ENCODE data around the gene ENGASE.

Gene ENGASE

GRCh38 chr17:79094261-79094660, 19.6 kb downstream of the ENGASE start:
- no peak for DNase-seq (ENCODE audit: low read depth in 2 of 2)

DNA sequence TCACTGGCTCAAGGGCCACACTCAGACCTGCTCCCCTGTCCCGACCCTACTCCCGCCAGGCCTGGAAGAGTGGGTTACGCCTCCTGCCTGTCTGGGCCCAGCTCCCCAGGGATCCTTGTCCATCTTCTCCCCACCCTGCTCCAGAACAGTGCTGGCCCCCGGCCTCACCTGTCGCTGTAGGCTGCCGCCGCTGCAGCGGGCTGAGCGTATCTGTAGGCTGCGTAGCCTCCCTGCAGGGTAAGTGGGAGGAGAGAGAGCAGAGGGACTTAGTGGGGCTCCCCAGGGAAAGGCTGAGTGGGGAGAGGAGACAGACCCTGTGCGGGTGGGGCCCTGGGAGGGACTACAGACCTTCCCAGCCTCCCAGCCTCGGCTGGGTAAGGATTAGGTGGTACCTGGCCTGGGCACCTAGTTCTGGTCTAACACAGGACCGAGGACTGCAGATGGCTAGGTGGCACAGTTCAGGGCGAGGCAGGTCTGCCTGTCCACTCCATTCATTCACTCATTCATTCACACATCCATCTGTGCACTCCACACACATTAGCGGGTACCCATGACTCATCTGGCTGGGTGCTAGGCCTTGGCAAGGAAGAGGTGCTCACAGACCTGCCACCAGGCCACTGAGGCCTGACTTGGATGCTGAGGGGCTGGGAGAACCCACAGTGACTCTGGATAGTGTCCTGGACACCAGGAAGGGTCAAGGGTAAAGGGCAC, 20.9 kb downstream of the ENGASE start:
- DNase-seq (ENCODE audit: low read depth in 2 of 2) = no peak

- DNase-seq (ENCODE audit: low read depth in 2 of 2) = no peak
Measured at GRCh38 chr17:79096477-79096876, 21.9 kb downstream of the ENGASE start.

DNA sequence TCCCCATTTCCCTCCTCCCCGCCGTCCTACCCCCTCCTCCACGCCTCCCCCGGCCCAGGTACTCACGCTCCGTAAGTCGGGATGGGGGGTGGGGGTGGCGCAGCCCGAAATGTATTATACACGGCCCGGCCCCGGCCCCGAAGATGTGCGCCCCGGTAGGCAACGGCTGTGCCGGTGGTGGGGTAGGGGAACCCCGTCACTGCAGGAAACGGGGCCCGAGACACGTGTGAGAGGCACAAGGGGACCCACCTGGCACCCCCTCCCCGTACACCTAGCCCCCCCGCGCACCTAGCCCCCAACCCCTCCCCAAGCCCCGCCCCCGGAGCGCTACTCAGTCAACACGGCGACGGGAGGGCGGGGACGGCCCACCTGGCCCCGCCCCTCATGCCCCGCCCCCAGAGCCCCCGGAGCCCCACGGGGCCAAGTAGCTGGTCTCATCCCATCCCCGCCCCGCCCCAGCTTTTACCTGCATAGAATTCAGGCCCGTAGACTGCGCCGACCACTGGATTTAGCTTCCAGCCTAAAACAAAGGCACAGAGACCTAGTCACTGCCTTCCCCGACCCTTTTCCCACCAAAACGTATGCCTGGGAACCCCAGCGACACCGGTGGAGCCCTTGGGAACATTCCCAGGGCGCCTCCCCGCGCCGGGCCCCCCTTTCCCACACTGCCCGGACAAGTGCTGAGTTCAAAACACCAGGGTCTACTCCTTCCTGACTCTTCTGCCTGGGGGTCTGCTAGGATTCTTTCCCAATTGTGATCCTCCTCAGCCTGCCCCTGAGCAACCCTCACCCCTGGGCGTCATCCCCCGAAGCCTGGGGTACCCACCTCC, 22.8 kb downstream of the ENGASE start:
- no peak for DNase-seq (ENCODE audit: low read depth in 2 of 2)

- DNase-seq (ENCODE audit: low read depth in 2 of 2) = no peak
Measured at GRCh38 chr17:79098282-79098867, 23.8 kb downstream of the ENGASE start.

- no peak for DNase-seq (ENCODE audit: low read depth in 2 of 2)
Measured at GRCh38 chr17:79100405-79100804, 25.8 kb downstream of the ENGASE start.

DNA sequence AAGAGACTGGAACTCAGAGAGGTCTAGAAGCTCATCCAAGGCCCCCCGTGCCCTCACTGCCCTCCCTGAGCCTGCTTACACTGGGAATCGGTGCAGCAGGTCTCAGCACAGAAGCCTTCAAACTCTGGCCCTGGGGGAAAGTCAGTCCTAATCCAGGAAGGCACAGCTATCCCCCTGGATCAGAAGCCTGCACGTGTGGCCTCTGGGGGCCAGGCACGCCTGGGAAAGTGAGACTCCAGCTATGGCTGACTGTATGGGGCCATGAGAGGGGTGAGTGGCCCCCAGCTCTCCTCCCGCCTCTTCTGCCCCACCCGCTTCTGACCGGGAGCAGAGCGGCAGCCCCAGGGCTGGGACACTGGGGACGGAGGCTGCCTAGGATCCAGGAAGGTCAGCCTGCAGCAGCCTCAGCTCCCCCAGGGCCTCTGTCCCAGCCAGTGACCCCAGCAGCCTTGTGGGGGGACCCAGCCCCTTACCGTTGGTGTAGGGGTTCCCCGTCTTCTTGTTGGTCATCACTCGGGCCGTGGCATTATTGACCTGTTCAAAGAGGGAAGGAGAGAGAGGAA, 26.6 kb downstream of the ENGASE start:
- no peak for DNase-seq (ENCODE audit: low read depth in 2 of 2)

DNA sequence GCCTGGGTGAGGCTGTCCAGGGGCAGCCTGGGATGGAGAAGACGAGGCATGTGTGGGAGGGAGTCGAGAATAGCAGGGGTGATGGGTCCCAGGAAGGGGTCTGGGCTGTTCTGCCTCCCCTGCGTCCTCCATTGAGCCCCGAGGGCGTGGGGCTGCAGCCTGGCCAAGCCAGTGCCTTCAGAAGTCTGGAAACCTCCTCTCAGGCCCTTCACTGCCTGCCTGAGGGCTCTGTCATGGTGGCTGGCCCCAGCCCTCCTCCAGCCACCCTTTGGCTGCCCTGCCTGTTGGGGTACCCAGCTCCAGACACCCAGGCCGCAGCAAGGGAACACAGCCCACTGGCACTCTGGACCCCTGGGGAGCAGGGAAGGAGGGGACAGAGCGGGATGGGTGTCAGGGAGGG, 27.6 kb downstream of the ENGASE start:
- no peak for DNase-seq (ENCODE audit: low read depth in 2 of 2)

DNA sequence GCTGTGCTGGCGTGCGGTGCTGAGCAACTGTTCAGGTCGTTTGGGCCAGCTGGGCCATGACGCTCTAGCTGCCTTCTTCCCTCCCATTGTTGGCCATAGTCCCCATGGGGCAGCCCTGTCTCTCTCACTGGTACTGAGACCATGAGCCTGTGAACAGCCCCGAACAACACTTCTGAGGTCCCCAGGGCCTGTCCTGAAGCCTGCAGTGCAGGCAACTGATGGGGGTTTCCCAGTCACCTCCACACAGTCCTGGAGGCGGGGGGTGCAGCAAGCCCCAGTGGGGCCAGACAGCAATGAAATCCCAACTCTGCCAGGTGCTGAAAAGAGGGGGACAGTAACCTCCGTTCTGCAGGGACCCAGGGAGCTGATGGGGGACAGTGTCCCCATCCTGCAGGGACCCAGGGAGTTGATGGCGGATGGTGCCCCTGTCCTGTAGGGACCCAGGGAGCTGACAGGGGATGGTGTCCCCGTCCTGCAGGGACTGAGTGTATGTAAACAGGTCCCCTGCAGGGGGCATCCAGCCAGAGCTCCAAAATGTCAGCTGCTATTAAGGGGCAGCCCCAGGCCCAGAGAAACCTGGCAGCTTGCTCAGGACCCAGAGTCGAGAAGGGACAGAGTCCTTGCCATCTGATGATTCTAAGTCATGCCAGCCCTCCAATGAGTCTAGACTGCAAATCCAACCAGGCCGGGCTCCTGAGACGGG, 30.4 kb downstream of the ENGASE start:
- no peak for DNase-seq (ENCODE audit: low read depth in 2 of 2)

- no peak for DNase-seq (ENCODE audit: low read depth in 2 of 2)
Measured at GRCh38 chr17:79105937-79106336, 31.3 kb downstream of the ENGASE start.

DNA sequence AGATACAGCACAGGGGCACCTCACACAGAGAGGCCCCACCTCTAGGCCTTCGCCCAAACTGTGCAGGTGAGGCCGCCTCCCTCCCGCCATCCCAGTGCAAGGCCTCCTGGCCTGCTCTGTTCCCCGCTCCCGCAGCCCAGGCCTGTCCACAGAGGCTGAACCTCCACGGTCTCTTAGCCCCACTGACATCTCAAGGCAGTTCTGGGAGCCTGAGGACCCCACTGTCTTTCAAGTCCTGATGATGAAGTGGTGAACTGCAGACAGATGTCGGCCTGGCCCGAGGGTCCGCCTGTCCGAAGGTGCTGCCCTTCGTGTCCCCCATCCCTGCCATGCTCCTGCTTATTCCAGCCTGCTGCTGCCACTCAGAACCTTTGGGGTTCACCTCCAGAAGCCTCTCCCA, 32.3 kb downstream of the ENGASE start:
- no peak for DNase-seq (ENCODE audit: low read depth in 2 of 2)

- no peak for DNase-seq (ENCODE audit: low read depth in 2 of 2)
Measured at GRCh38 chr17:79107499-79108231, 33.0 kb downstream of the ENGASE start.

DNA sequence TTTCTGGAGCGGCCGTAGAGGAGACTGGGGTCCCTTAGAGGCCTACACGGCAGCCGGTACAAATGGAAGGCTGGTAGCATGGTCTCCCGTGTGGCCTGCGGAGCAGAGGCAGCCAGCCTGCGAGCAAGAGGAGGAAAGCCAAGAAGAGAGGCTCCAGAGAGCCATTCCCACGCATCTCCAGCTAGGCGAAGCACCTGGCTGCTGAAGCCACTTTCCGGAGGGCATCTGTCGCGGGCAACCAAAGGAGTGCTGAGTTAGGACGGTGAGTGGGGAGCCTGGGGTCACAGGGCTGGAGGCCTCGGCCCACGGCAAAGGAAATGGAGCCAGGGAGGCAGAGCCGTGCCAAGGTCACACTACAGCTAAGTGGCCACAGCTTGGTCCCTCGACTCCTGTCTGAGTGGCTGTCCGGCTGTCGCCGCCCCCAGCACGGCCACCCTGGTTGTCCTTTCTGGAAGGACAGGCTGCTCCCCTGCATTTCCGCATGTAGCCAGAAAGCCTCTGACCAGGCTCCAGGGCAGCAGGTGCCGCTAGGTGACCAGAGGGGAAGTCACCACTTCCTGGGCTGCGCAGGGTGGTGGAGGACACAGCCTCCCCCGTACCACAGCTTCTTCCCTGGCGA, 33.7 kb downstream of the ENGASE start:
- DNase-seq (ENCODE audit: low read depth in 2 of 2) = no peak

GRCh38 chr17:79108870-79109269, 34.2 kb downstream of the ENGASE start:
- DNase-seq (ENCODE audit: low read depth in 2 of 2) = no peak

GRCh38 chr17:79109584-79109983, 35.0 kb downstream of the ENGASE start:
- no peak for DNase-seq (ENCODE audit: low read depth in 2 of 2)

GRCh38 chr17:79111097-79111496, 36.5 kb downstream of the ENGASE start:
- DNase-seq (ENCODE audit: low read depth in 2 of 2) = no peak

DNA sequence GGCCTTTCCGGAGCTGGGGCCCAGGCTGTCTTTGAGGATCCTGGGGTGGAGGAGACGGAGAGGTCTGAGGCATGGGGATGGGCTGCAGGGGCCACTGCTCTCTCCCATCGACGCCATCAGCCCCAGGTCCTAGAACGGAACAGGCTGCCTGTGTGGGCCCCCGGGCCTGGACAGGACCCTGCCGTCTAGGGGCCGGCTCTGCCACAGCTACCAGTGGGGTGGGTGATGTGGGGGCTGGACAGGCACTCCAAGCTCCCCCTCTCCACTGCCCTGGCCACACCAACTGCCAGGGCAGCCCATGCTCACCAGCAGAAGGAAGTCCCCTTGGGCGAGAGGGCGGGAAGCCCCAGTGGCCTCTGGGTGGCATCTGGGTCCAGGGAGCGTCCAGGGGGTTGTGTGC, 37.8 kb downstream of the ENGASE start:
- DNase-seq (ENCODE audit: low read depth in 2 of 2) = no peak

- DNase-seq (ENCODE audit: low read depth in 2 of 2) = no peak
Measured at GRCh38 chr17:79113699-79114457, 39.3 kb downstream of the ENGASE start.

DNA sequence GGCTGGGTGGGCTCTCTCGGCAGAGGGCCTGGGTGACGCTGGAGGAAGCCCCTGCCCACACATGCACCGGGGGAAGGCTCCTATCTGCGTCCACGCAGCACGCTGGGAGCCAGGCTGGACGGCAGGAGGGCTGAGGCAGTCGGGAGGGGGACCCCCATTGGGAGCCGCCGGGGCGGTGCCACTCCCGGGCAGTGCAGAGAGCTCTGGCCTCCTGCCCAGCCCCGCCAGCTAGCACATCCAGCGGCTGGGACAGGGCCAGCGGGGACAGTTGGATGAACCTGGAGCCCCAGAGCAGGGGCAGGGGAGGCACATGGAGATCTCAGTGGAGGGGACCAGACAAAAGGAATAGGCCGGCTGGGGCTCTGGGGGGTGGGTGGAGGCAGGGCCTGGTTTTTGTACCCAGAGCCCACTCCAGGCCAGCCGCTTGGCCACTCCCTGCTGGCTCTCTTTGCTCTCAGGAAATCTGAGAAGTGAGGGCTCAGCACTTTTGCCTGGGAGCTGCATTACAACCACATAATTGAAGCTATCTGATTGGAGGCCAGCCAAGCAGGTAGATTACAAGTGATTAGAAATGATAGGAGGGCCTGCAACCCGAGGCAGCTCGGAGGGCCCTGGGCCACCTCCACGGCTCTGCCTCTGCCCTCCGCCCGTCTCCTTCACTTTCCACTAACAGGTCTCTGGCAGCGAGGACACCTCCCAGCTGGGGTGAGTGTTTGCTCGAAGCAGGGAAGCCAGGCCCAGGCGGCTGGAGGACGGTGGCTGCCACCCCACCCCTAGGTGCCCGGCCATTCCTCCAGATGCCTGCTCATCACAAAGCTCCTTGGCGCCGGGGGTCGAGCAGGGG, 40.1 kb downstream of the ENGASE start:
- DNase-seq (ENCODE audit: low read depth in 2 of 2) = no peak

Data from stimulated activated CD4-positive, alpha-beta T cell treated with anti-CD3 and anti-CD28 coated beads, Interleukin-15, amount 100 ng/mL, for 48 hours (primary cell).